Loucy (cell line): ENCODE data around the gene NPDC1.

ENCODE experiments used
- H2AFZ ChIP-seq: fragments of 200-600 bp; sonication (generic); 2 replicates; pipeline ENCODE4 v1.6.0; 2016; ENCODE audit warnings: antibody characterized with exemption, mild to moderate bottlenecking, low read length, moderate library complexity
- H3F3A ChIP-seq: fragments of 200-600 bp; 2 replicates; pipeline ENCODE4 v1.6.0; 2016; ENCODE audit warnings: antibody characterized with exemption, low read depth, mild to moderate bottlenecking
- H3K27me3 ChIP-seq: fragments of 200-600 bp; sonication (generic); 2 replicates; pipeline ENCODE4 v1.6.1; 2014; ENCODE audit warnings: low read length, mild to moderate bottlenecking; ENCODE audit not compliant: insufficient read depth, poor library complexity, severe bottlenecking
- H3K36me3 ChIP-seq: fragments of 200-600 bp; sonication (generic); 2 replicates; pipeline ENCODE4 v1.6.1; 2016; ENCODE audit warnings: low read length; ENCODE audit not compliant: insufficient read depth
- H3K4me1 ChIP-seq: fragments of 200-600 bp; sonication (generic); 2 replicates; pipeline ENCODE4 v1.5.1; 2014; ENCODE audit warnings: low read length, mild to moderate bottlenecking; ENCODE audit not compliant: insufficient read depth, poor library complexity, severe bottlenecking
- H3K4me2 ChIP-seq: fragments of 200-600 bp; sonication (generic); 2 replicates; pipeline ENCODE4 v1.6.0; 2014; ENCODE audit warnings: antibody characterized with exemption, low read length, low read depth, mild to moderate bottlenecking; ENCODE audit not compliant: poor library complexity, severe bottlenecking
- H3K4me3 ChIP-seq: fragments of 200-600 bp; sonication (generic); 2 replicates; pipeline ENCODE4 v1.5.1; 2014; ENCODE audit warnings: low read length, mild to moderate bottlenecking, mixed read lengths; ENCODE audit not compliant: poor library complexity, severe bottlenecking
- H3K79me2 ChIP-seq: fragments of 200-600 bp; sonication (generic); 2 replicates; pipeline ENCODE4 v1.6.1; 2014; ENCODE audit warnings: low read length; ENCODE audit not compliant: insufficient read depth
- H3K9ac ChIP-seq: fragments of 200-600 bp; sonication (generic); 2 replicates; pipeline ENCODE4 v1.6.0; 2014; ENCODE audit warnings: mild to moderate bottlenecking, low read depth, low read length, moderate library complexity; ENCODE audit not compliant: poor library complexity, severe bottlenecking
- H3K9me2 ChIP-seq: fragments of 200-600 bp; sonication (generic); replicated peaks from 2 replicates; pipeline ENCODE4 v1.6.1; 2016; ENCODE audit warnings: low read depth, low read length, mixed read lengths
- H3K9me3 ChIP-seq: fragments of 200-600 bp; sonication (generic); 2 replicates; pipeline ENCODE4 v1.6.1; 2014; ENCODE audit warnings: mild to moderate bottlenecking, antibody characterized with exemption, low read length, low read depth; ENCODE audit not compliant: insufficient read depth
- H4K20me1 ChIP-seq: fragments of 200-600 bp; sonication (generic); 2 replicates; pipeline ENCODE4 v1.6.0; 2014; ENCODE audit warnings: antibody characterized with exemption, low read length, mild to moderate bottlenecking; ENCODE audit not compliant: insufficient read depth, poor library complexity, severe bottlenecking
- EZH2phosphoT487 ChIP-seq: fragments of 200-600 bp; IDR thresholded peaks from 2 replicates; pipeline ENCODE4 v1.6.1; 2018; ENCODE audit warnings: antibody characterized with exemption, mild to moderate bottlenecking, moderate library complexity, borderline replicate concordance
- TF ChIP-seq, protein P1 (sequence below): fragments of 200-600 bp; sonication (generic); conservative IDR thresholded peaks from 2 replicates; pipeline ENCODE4 v1.5.1; 2014; ENCODE audit warnings: mild to moderate bottlenecking, antibody characterized with exemption, low read length

The NPDC1 gene

DNA sequence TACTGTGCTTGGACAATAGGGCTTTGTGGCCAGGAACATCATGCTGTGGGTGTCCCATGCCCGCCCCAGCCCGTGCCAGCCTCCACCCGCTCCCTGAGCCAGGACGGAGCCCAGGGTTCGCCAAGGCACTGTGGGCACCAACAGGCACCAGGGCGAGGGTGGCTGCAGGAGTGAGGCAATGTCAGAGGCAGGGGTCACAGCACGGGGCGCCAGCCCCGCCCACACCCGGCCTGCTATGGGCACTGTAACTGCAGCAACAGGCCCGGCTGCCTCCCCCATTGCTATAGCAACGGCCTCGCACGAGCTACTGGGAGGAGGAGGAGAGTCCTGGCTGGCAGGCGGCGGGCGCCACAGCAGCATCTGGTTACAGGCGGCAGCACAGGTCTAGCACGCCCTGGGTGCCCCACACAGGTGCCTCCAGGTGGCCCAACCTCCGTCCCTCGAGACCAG lies 20.4 kb downstream of the NPDC1 start:
- Histone ChIP-seq H3K4me1 (peaks cover 31% of the 10 kb centered on the region), H3F3A (peaks cover 4% of the 10 kb centered on the region; the same call in 1 of the 2 replicates), H3K36me3 (no peaks in the 10 kb centered on the region), H4K20me1 (peaks cover 9% of the 10 kb centered on the region), H3K9me2 (no peaks in the 10 kb centered on the region), H2AFZ (no peak overlapping the region), H3K9me3 (no peaks in the 10 kb centered on the region), H3K79me2 (peaks cover 5% of the 10 kb centered on the region; the same call in 1 of the 2 replicates), H3K4me2 (peak overlapping the region; percentile 84), H3K9ac (no peak overlapping the region), H3K4me3 (no peak overlapping the region), H3K27me3 (no peaks in the 10 kb centered on the region)
- no peak for TF ChIP-seq EZH2phosphoT487
- TF ChIP-seq, protein P1, sequence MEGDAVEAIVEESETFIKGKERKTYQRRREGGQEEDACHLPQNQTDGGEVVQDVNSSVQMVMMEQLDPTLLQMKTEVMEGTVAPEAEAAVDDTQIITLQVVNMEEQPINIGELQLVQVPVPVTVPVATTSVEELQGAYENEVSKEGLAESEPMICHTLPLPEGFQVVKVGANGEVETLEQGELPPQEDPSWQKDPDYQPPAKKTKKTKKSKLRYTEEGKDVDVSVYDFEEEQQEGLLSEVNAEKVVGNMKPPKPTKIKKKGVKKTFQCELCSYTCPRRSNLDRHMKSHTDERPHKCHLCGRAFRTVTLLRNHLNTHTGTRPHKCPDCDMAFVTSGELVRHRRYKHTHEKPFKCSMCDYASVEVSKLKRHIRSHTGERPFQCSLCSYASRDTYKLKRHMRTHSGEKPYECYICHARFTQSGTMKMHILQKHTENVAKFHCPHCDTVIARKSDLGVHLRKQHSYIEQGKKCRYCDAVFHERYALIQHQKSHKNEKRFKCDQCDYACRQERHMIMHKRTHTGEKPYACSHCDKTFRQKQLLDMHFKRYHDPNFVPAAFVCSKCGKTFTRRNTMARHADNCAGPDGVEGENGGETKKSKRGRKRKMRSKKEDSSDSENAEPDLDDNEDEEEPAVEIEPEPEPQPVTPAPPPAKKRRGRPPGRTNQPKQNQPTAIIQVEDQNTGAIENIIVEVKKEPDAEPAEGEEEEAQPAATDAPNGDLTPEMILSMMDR, result no peak

DNA sequence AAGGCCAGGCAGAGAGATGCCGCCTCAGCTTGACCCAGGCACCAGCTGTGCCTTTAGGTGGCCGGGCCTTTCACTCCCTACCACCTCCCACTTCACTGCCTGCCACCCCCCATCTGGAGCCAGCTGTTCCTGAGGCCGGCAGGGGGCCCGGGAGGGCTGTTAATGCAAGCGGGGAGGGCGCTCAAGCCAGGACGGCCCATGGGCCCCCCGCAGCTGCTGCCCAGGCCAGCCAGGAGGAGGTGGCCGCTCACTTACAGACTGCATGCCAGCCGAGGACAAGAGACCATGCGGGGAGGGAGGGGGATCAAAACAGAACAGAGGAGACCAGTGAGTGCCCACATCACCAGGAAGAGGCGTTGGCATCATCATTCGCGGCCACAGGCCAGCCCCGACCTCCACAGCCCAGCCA lies 22.4 kb downstream of the NPDC1 start:
- Histone ChIP-seq H2AFZ (no peak overlapping the region), H3K9ac (no peak overlapping the region), H3K36me3 (no peaks in the 10 kb centered on the region), H3K27me3 (no peaks in the 10 kb centered on the region), H3K79me2 (peaks cover 5% of the 10 kb centered on the region; the same call in 1 of the 2 replicates), H3F3A (no peaks in the 10 kb centered on the region; the same call in 1 of the 2 replicates), H4K20me1 (peaks cover 9% of the 10 kb centered on the region), H3K4me2 (no peak overlapping the region), H3K4me1 (peaks cover 15% of the 10 kb centered on the region), H3K9me3 (no peaks in the 10 kb centered on the region), H3K9me2 (no peaks in the 10 kb centered on the region), H3K4me3 (no peak overlapping the region)
- TF ChIP-seq, protein P1, result no peak
- TF ChIP-seq EZH2phosphoT487, result no peak

DNA sequence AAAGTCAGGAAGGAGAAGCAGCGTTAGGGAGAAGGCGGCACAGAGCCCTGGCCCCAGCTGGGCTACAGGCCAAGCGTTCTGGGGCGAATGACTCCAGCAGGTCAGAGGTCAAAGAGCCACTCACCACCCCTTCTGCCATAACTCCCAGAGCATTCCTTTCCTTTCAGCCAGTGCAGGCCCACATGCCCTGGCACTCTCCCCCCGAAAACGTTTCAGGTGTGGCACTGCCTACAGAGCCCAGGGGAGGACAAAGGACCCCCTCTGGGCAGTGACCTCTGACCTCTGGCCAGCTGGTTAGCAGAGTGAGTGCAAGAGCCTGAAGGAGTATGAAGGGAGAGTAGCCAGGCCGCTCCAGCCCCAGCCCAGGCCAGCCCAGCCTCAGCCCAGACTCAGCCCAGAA lies 22.8 kb downstream of the NPDC1 start:
- no peak overlapping the region for H3K4me3 ChIP-seq
- TF ChIP-seq, protein P1, result no peak
- no peak for TF ChIP-seq EZH2phosphoT487
- peaks cover 15% of the 10 kb centered on the region for H3K4me1 ChIP-seq
- no peak overlapping the region for H3K9ac ChIP-seq
- no peaks in the 10 kb centered on the region for H3K9me3 ChIP-seq
- H3F3A ChIP-seq, result no peaks in the 10 kb centered on the region
- no peak overlapping the region for H3K4me2 ChIP-seq
- no peaks in the 10 kb centered on the region for H3K9me2 ChIP-seq
- peaks cover 9% of the 10 kb centered on the region for H4K20me1 ChIP-seq
- peaks cover 5% of the 10 kb centered on the region; the same call in 1 of the 2 replicates for H3K79me2 ChIP-seq
- no peaks in the 10 kb centered on the region for H3K27me3 ChIP-seq
- H3K36me3 ChIP-seq, result no peaks in the 10 kb centered on the region
- no peak overlapping the region for H2AFZ ChIP-seq
